ENCODE data around the gene EXT2.
A peak's percentile ranks its signal among the peaks of the same experiment; 100 is the strongest.

The EXT2 gene

GRCh38 chr11:44116234-44116830 lies 20.9 kb downstream of the EXT2 start:
- no peak for TF ChIP-seq CTCF (conservative IDR thresholded peaks at IDR 0.05)
- H3K27ac ChIP-seq, result no peak overlapping the region

GRCh38 chr11:44120169-44120568 lies 24.7 kb downstream of the EXT2 start:
- TF ChIP-seq CTCF (conservative IDR thresholded peaks at IDR 0.05), result peak; percentile 79
- no peak overlapping the region for H3K27ac ChIP-seq

- H3K27ac ChIP-seq, result no peak overlapping the region
- no peak for TF ChIP-seq CTCF (conservative IDR thresholded peaks at IDR 0.05)
These were observed 30.1 kb downstream of the EXT2 start for GRCh38 chr11:44125598-44125997.

- TF ChIP-seq CTCF (conservative IDR thresholded peaks at IDR 0.05), result no peak
These were observed 30.8 kb downstream of the EXT2 start for GRCh38 chr11:44126304-44126703.

GRCh38 chr11:44127130-44127529 lies 31.7 kb downstream of the EXT2 start:
- no peak overlapping the region for H3K27ac ChIP-seq
- TF ChIP-seq CTCF (conservative IDR thresholded peaks at IDR 0.05), result no peak

More at GRCh38 chr11:44126304-44126703, 30.8 kb downstream of the EXT2 start:
- no peak overlapping the region for H3K27ac ChIP-seq

- no peak for TF ChIP-seq CTCF (conservative IDR thresholded peaks at IDR 0.05)
- no peak overlapping the region for H3K27ac ChIP-seq
These were observed 33.3 kb downstream of the EXT2 start for GRCh38 chr11:44128729-44129128.

- no peak for TF ChIP-seq CTCF (conservative IDR thresholded peaks at IDR 0.05)
- no peak overlapping the region for H3K27ac ChIP-seq
These were observed 35.3 kb downstream of the EXT2 start for GRCh38 chr11:44130751-44131150.
